HepG2 (cell line): Measurements from ENCODE around the gene RASSF7. TPM values are rescaled to one million over a fixed set of nuclear protein-coding genes. Genes with fewer than 3 reads are reported as not detected.

ENCODE experiments used
- ATAC-seq: fragments of 200-7000 bp; cut with Tn5 transposase; 3 replicates; pipeline ENCODE4 v1.9.1; 2020; ENCODE audit warnings: mild to moderate bottlenecking, moderate library complexity
- BruUV-seq: library from RNA; stranded (reverse); fragments of 400-500 nt; replicated peaks from 2 replicates; lab custom pipeline; 2021; lab: Mats Ljungman, UMichigan
- CTCF ChIA-PET: fragments of 300-600 bp; formaldehyde crosslinking; extraction: SDS; loops from one replicate; lab custom pipeline; 2021; ENCODE audit warnings: low total read pairs, inconsistent platforms, low intra/inter-chr PET ratio; lab: Yijun Ruan, JAX
- POLR2A ChIA-PET: fragments of 350-600 bp; sonication (Branson Sonifier 250); formaldehyde crosslinking; loops from one replicate; lab custom pipeline; 2020; ENCODE audit warnings: antibody characterized with exemption, inconsistent platforms; lab: Yijun Ruan, JAX
- DNase-seq: peaks from one replicate; pipeline ENCODE4 v3.0.0-alpha.2; 2015; ENCODE audit warnings: low spot score
- FAIRE-seq: peaks from 3 replicates; lab custom pipeline; 2011; peaks lifted over from hg19 to GRCh38; lab: Jason Lieb, UNC
- H2AFZ ChIP-seq: one replicate; pipeline ENCODE4 v1.6.1; 2011; ENCODE audit warnings: low read length, inconsistent platforms
- H3K27ac ChIP-seq: fragments of 300-600 bp; 3 replicates; pipeline ENCODE4 v1.8.0; 2011; ENCODE audit warnings: mixed run types, mild to moderate bottlenecking, mixed read lengths, low read length, inconsistent platforms; ENCODE audit not compliant: insufficient read depth; ENCODE audit errors: extremely low read length
- H3K27me3 ChIP-seq, 2 experiments: fragments of 200-600 bp in 1 of 2; 2 replicates in 1 of 2; 3 replicates in 1 of 2; pipeline versions ENCODE4 v1.6.0 to v1.8.0; 2011; ENCODE audit warnings: low read length in 2 of 2, mild to moderate bottlenecking in 2 of 2, moderate library complexity in 2 of 2, inconsistent platforms in 1 of 2; ENCODE audit not compliant: insufficient read depth in 2 of 2, control insufficient read depth in 1 of 2
- H3K36me3 ChIP-seq, 2 experiments: fragments of 200-600 bp in 1 of 2; replicated peaks in 1 of 2; 2 replicates in 1 of 2; 3 replicates in 1 of 2; pipeline versions ENCODE4 v1.5.1 to v1.8.0; 2011; ENCODE audit warnings: low read length in 2 of 2, inconsistent platforms in 1 of 2; ENCODE audit not compliant: insufficient read depth in 2 of 2, control insufficient read depth in 1 of 2
- H3K4me1 ChIP-seq: 2 replicates; pipeline ENCODE4 v1.5.1; 2012; ENCODE audit warnings: low read length, inconsistent platforms; ENCODE audit not compliant: insufficient read depth
- H3K4me2 ChIP-seq: 2 replicates; pipeline ENCODE4 v1.6.0; 2011; ENCODE audit warnings: low read depth, low read length, inconsistent platforms
- H3K4me3 ChIP-seq, 3 experiments: fragments of 200-600 bp in 1 of 3; sonication (generic), shearing (Covaris generic) in 1 of 3; replicated peaks in 1 of 3; 2 replicates each; pipeline ENCODE4 v1.5.1; 2011 to 2016; ENCODE audit warnings: low read length in 3 of 3, inconsistent platforms in 2 of 3, low read depth in 2 of 3, mild to moderate bottlenecking in 2 of 3, control low read depth in 1 of 3, mixed read lengths in 1 of 3; ENCODE audit not compliant: insufficient read depth in 1 of 3
- H3K79me2 ChIP-seq: one replicate; pipeline ENCODE4 v1.6.1; 2011; ENCODE audit warnings: low read length, inconsistent platforms; ENCODE audit not compliant: insufficient read depth
- H3K9ac ChIP-seq: 2 replicates; pipeline ENCODE4 v1.6.0; 2011; ENCODE audit warnings: mild to moderate bottlenecking, low read depth, low read length, inconsistent platforms; ENCODE audit not compliant: insufficient read depth
- H3K9me3 ChIP-seq: 2 replicates; pipeline ENCODE4 v1.5.1; 2012; ENCODE audit warnings: mild to moderate bottlenecking, low read length
- H4K20me1 ChIP-seq: 2 replicates; pipeline ENCODE4 v1.6.0; 2011; ENCODE audit warnings: inconsistent platforms, mild to moderate bottlenecking, low read length, moderate library complexity; ENCODE audit not compliant: insufficient read depth
- CENPT ChIP-seq: sonication (generic); formaldehyde crosslinking; IDR thresholded peaks from 2 replicates; pipeline ENCODE4 v1.8.0; 2022; ENCODE audit warnings: low read depth, mild to moderate bottlenecking, moderate library complexity, missing genetic modification reagents
- FOXK1 ChIP-seq: sonication (generic); formaldehyde crosslinking; IDR thresholded peaks from 2 replicates; pipeline ENCODE4 v1.4.0; 2020; ENCODE audit warnings: low read depth, missing genetic modification reagents, borderline replicate concordance
- GTF3A ChIP-seq: sonication (generic); formaldehyde crosslinking; conservative IDR thresholded peaks from 2 replicates; pipeline ENCODE4 v1.4.0; 2020; ENCODE audit warnings: mild to moderate bottlenecking, missing genetic modification reagents
- HMGA1 ChIP-seq: sonication (generic); formaldehyde crosslinking; conservative IDR thresholded peaks from 2 replicates; pipeline ENCODE4 v1.4.0; 2020; ENCODE audit warnings: missing genetic modification reagents
- KLF9 ChIP-seq: IDR thresholded peaks from 2 replicates; pipeline ENCODE4 v1.6.1; 2016; ENCODE audit warnings: low read depth
- MLX ChIP-seq: IDR thresholded peaks from 2 replicates; pipeline ENCODE4 v1.6.1; 2016
- MYC ChIP-seq: sonication (generic); formaldehyde crosslinking; IDR thresholded peaks from 2 replicates; pipeline ENCODE4 v1.9.0; 2021; ENCODE audit warnings: missing genetic modification reagents, borderline replicate concordance
- PBX2 ChIP-seq: IDR thresholded peaks from 2 replicates; pipeline ENCODE4 v1.6.1; 2016; ENCODE audit warnings: control low read depth
- POLR2AphosphoS5 ChIP-seq: IDR thresholded peaks from 2 replicates; pipeline ENCODE4 v1.6.1; 2012; ENCODE audit warnings: low read depth, low read length
- SATB2 ChIP-seq: sonication (generic); formaldehyde crosslinking; IDR thresholded peaks from 2 replicates; pipeline ENCODE4 v1.5.0; 2020; ENCODE audit warnings: missing genetic modification reagents
- SRSF9 ChIP-seq: fragments of 200-400 bp; formaldehyde crosslinking; IDR thresholded peaks from 2 replicates; pipeline ENCODE4 v1.6.1; 2018; ENCODE audit warnings: borderline replicate concordance, mild to moderate bottlenecking, low read depth, low read length; ENCODE audit not compliant: insufficient read depth, poor library complexity, severe bottlenecking
- TMF1 ChIP-seq: sonication (generic); formaldehyde crosslinking; IDR thresholded peaks from 2 replicates; pipeline ENCODE4 v1.8.1; 2022; ENCODE audit warnings: low read depth, missing genetic modification reagents
- XBP1 ChIP-seq: sonication (generic); formaldehyde crosslinking; IDR thresholded peaks from 2 replicates; pipeline ENCODE4 v1.5.0; 2020; ENCODE audit warnings: missing genetic modification reagents
- ZBTB38 ChIP-seq: sonication (generic); formaldehyde crosslinking; IDR thresholded peaks from 2 replicates; pipeline ENCODE4 v1.5.1; 2020; ENCODE audit warnings: mild to moderate bottlenecking, missing genetic modification reagents
- ZKSCAN8 ChIP-seq: IDR thresholded peaks from 2 replicates; pipeline ENCODE4 v1.6.1; 2016; ENCODE audit warnings: borderline replicate concordance, missing genetic modification reagents, missing compliant biosample characterization
- ZNF10 ChIP-seq: sonication (generic); formaldehyde crosslinking; IDR thresholded peaks from 2 replicates; pipeline ENCODE4 v1.4.0; 2020; ENCODE audit warnings: mild to moderate bottlenecking, low read depth, missing genetic modification reagents, borderline replicate concordance
- ZNF678 ChIP-seq: sonication (generic); formaldehyde crosslinking; IDR thresholded peaks from 2 replicates; pipeline ENCODE4 v1.4.0; 2020; ENCODE audit warnings: mild to moderate bottlenecking, missing genetic modification reagents
- ZNF703 ChIP-seq: sonication (generic); formaldehyde crosslinking; IDR thresholded peaks from 2 replicates; pipeline ENCODE4 v1.5.1; 2020; ENCODE audit warnings: missing genetic modification reagents, mild to moderate bottlenecking, moderate library complexity, borderline replicate concordance
- ZNF792 ChIP-seq: IDR thresholded peaks from 2 replicates; pipeline ENCODE4 v1.6.1; 2016
- WGBS: methylation state at CpG from one replicate; pipeline ENCODE4 v1.1.6; 2017; ENCODE audit warnings: low lambda C conversion rate; 5-methylcytosine and 5-hydroxymethylcytosine counted together
- in situ Hi-C: cut with HindIII; loops from 2 replicates; pipeline ENCODE4 v1.10.0; 2017; ENCODE audit warnings: low pct_unique_long_range_greater_than_20kb; ENCODE audit not compliant: extremely low pct_ligation_motif_present
- intact Hi-C: fragments of 100-400 bp; cut with micrococcal nuclease; formaldehyde crosslinking; loops from one replicate; pipeline ENCODE4 v1.10.0; 2022; ENCODE audit not compliant: unreplicated experiment
- polyA plus RNA-seq, 8 experiments: library from polyadenylated mRNA; depleted of rRNA in 3 of 8; stranded (reverse) in 7 of 8; unstranded in 1 of 8; fragments of >200 nt; fragmentation: Illumina TruSeq in 4 of 8; extraction: Trizol in 4 of 8; gene quantifications; 2 replicates each; pipeline versions ENCODE4 v1.2.1 to v1.2.3, GENCODE V29; 2011 to 2016; ENCODE audit warnings: low read depth in 4 of 8, missing spikeins in 1 of 8, mixed read lengths in 1 of 8; ENCODE audit not compliant: insufficient read depth in 1 of 8
- total RNA-seq, 5 experiments: library from RNA; depleted of rRNA; stranded (reverse); fragments of >200 nt; fragmentation: Illumina TruSeq; extraction: Trizol; gene quantifications; 2 replicates each; pipeline ENCODE4 v1.2.3, GENCODE V29; 2016; ENCODE audit warnings: low read depth in 1 of 5
- TF ChIP-seq, protein P1 (sequence below): sonication (generic); formaldehyde crosslinking; IDR thresholded peaks from 2 replicates; pipeline ENCODE4 v1.4.0; 2020; ENCODE audit warnings: missing genetic modification reagents

Gene RASSF7
- total and polyA plus RNA-seq, 2 of the 13 experiments (the other 11 are each of a cell fraction or from before 2014, with no cell fraction given), result 20.2 to 28.6 TPM

GRCh38 chr11:536841-537621, 23.7 kb upstream of the RASSF7 start, which contains the start of gene LRRC56:
TSS of gene LRRC56 (plus strand) at chr11:537527. CDS start at chr11:540685, 3,158 bp downstream.
- intact Hi-C loops, result no loop called here
- WGBS, result 77% methylated on average over 77 of the region's 93 CpGs
- no peak for FAIRE-seq
- ChIA-PET CTCF (no interaction called here), POLR2A (no interaction called here)
- Histone ChIP-seq H3K4me1 (peaks cover 59% of the 10 kb centered on the region), H3K4me3 (peak within 1 kb of the TSS; percentile 14 to 93 (median 68); a peak in 3 of 6 replicates), H2AFZ (no peak within 1 kb of the TSS), H3K36me3 (peaks cover 10 to 16% of the 10 kb centered on the region in 2 experiments; a peak in 4 of 5 replicates), H4K20me1 (no peaks in the 10 kb centered on the region; the same call in 1 of the 2 replicates), H3K4me2 (peak within 1 kb of the TSS; percentile 94), H3K27ac (no peak within 1 kb of the TSS), H3K9ac (no peak within 1 kb of the TSS; the same call in 1 of the 2 replicates), H3K9me3 (no peaks in the 10 kb centered on the region), H3K27me3 (peaks cover 5 to 20% of the 10 kb centered on the region in 2 experiments; a peak in 4 of 5 replicates), H3K79me2 (peaks cover 4% of the 10 kb centered on the region)
- peak; percentile 63 for ATAC-seq
- in situ Hi-C loops, result no loop called here
- no TSS peak for BruUV-seq
- peak; percentile 81 for DNase-seq
- TF ChIP-seq ZKSCAN8 (CRISPR knock-in tag) (no peak), ZNF703 (CRISPR knock-in tag) (no peak), PBX2 (CRISPR knock-in tag) (no peak), SATB2 (CRISPR knock-in tag) (no peak), XBP1 (no peak), SRSF9 (no peak), MYC (CRISPR knock-in tag) (peak; percentile 82), ZBTB38 (CRISPR knock-in tag) (peak; percentile 92), POLR2AphosphoS5 (no peak), ZNF10 (CRISPR knock-in tag) (no peak), CENPT (CRISPR knock-in tag) (0 out of 2 replicates have a peak, but pooled peaks have one; percentile 58), TMF1 (CRISPR knock-in tag) (no peak), ZNF678 (CRISPR knock-in tag) (0 out of 2 replicates have a peak, but pooled peaks have one; percentile 38), HMGA1 (CRISPR knock-in tag) (no peak), GTF3A (CRISPR knock-in tag) (no peak), KLF9 (CRISPR knock-in tag) (no peak), ZNF792 (CRISPR knock-in tag) (no peak), MLX (0 out of 2 replicates have a peak, but pooled peaks have one; percentile 46), FOXK1 (CRISPR knock-in tag) (peak; percentile 30; the same call in 1 of the 2 replicates)
- TF ChIP-seq, protein P1, sequence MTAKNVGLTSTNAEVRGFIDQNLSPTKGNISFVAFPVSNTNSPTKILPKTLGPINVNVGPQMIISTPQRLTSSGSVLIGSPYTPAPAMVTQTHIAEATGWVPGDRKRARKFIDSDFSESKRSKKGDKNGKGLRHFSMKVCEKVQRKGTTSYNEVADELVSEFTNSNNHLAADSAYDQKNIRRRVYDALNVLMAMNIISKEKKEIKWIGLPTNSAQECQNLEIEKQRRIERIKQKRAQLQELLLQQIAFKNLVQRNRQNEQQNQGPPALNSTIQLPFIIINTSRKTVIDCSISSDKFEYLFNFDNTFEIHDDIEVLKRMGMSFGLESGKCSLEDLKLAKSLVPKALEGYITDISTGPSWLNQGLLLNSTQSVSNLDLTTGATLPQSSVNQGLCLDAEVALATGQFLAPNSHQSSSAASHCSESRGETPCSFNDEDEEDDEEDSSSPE (CRISPR knock-in tag), result peak; percentile 35; the same call in 1 of the 2 replicates
